Measurements from ENCODE around the gene CEMIP.
"Not testable (repeated sequence)": the region's sequence is repeated elsewhere in the genome, so short reads cannot be mapped to it uniquely, and the experiment has no call there.

The CEMIP gene

GRCh38 chr15:80957976-80958375 is 178.8 kb downstream of the CEMIP start:
- no peak for TF ChIP-seq ZNF274 (IDR thresholded peaks at IDR 0.05; ENCODE audit: low read depth, low read length)
- H3K4me3 ChIP-seq (ENCODE audit: low read length), result no peak overlapping the region

DNA sequence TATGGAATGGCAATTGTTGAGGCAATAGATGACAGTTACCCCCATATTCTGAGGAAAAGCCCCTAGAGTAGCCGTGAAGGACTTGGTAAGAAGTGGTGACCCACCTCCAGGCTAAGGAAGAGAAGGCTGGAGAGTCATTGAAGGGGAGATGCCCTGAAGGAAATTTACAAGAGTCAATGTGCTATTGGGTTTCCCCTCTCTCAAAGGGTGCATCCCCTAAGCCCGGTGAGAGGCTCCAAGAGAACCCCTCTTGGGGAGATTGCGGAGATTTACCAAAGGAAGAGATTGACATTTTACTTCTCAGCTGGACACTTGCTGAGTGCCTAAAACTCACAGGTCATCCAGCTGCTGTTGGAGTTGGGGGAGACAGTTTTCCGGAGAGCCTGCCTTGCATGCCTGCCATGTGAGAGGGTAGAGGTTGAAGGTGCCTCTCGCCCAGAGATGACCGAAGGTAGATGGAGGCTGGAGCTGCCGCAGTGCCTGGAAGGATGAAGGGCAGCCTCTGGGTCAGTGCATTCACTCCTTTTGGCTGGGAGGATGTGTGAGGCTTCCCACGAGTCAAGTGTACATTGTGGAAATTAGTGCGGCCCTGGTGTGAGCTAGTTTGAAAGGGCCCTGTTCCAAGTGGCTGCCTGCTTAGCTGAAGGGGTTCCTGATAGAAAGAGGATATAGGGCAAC is 179.8 kb downstream of the CEMIP start:
- TF ChIP-seq ZNF274 (IDR thresholded peaks at IDR 0.05; ENCODE audit: low read depth, low read length), result no peak
- H3K4me3 ChIP-seq (ENCODE audit: low read length), result no peak overlapping the region

GRCh38 chr15:80965454-80965853 is 186.3 kb downstream of the CEMIP start:
- not testable (repeated sequence) for H3K4me3 ChIP-seq (ENCODE audit: low read length)

- H3K4me3 ChIP-seq (ENCODE audit: low read length), result no peak overlapping the region
- no peak for TF ChIP-seq ZNF274 (IDR thresholded peaks at IDR 0.05; ENCODE audit: low read depth, low read length)
These were observed 187.4 kb downstream of the CEMIP start for GRCh38 chr15:80966431-80967197.

GRCh38 chr15:80967451-80967850 is 188.3 kb downstream of the CEMIP start:
- TF ChIP-seq ZNF274 (IDR thresholded peaks at IDR 0.05; ENCODE audit: low read depth, low read length), result no peak

DNA sequence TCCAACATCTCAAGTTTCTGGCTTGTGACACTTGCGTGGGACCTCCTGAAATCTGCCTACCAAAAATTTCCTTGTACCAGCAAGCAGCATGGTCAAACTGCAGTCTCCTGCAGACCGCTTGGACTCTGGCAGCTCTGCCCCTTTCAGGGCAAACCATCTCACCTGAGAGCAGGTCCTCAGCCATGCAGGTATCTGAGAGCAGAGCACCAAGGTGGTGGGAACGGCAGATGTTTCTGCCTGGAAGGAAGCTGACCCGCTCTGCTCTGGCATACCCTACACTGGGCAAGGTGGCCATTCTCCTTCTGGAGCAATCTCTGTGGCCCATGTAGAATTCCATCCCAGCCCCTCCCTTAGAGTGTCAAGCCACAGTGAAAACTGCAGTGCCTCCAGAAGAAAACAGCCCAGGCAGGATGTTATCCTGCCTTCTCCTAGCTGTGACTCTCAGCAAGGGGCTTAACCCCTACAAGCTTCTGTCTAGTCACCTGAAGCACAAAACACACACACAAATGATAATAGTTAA is 188.9 kb downstream of the CEMIP start:
- no peak for TF ChIP-seq ZNF274 (IDR thresholded peaks at IDR 0.05; ENCODE audit: low read depth, low read length)
- no peak overlapping the region for H3K4me3 ChIP-seq (ENCODE audit: low read length)

More at GRCh38 chr15:80967451-80967850, 188.3 kb downstream of the CEMIP start:
- H3K4me3 ChIP-seq (ENCODE audit: low read length), result no peak overlapping the region

GRCh38 chr15:80969316-80969715 is 190.1 kb downstream of the CEMIP start:
- H3K4me3 ChIP-seq (ENCODE audit: low read length), result no peak overlapping the region
- TF ChIP-seq ZNF274 (IDR thresholded peaks at IDR 0.05; ENCODE audit: low read depth, low read length), result no peak

DNA sequence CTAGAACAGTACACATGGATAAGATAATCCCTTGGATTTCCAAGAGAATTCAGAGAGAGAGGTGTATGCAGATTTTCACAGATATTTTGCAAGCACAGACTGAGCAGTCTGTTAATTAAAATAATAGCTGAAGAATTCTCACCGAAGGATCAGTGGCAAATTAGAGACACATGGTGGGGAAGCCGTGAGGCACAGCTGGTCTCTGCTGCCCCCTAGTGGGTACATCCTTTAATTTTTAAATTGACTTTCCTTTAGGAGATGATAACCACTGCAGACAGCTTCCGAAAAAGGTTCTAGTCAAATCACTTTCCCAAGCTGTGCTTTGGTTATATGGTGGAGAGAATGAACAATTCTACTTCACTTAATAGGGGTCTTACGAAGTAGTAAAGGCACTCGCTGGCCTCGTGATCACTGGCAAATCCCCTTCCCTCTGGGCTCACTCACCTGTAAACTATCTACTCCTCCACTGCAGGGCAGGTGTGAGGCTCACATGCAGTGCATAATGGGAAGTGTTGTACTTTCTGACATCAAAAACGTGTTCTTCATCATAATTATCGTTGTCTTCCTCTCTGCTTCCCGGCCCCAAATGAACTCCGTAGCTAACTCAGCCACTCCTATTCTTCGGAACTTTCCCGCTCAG is 191.0 kb downstream of the CEMIP start:
- TF ChIP-seq ZNF274 (IDR thresholded peaks at IDR 0.05; ENCODE audit: low read depth, low read length), result no peak
- no peak overlapping the region for H3K4me3 ChIP-seq (ENCODE audit: low read length)

DNA sequence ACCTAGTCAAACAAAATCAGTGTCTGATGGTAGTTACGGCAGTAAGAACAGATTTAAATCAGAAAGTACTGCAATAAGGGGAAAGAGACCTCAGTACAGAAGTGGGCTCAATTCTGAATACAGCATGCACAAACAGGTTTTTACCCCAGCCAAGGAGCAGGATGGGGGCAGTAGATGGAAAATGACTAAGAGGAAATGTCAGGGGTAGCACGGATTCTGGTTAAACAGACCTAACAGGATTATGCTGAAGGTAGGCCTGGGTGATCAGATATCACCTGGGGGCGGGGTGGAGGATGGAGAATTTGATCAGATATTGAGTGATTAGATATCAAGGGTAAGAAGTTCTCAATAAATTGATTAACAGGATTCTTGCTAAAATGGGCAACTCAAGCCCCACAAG is 191.5 kb downstream of the CEMIP start:
- TF ChIP-seq ZNF274 (IDR thresholded peaks at IDR 0.05; ENCODE audit: low read depth, low read length), result no peak

GRCh38 chr15:80971143-80971542 is 192.0 kb downstream of the CEMIP start:
- TF ChIP-seq ZNF274 (IDR thresholded peaks at IDR 0.05; ENCODE audit: low read depth, low read length), result no peak

More for the DNA sequence above, 191.5 kb downstream of the CEMIP start:
- H3K4me3 ChIP-seq (ENCODE audit: low read length), result no peak overlapping the region

GRCh38 chr15:80972276-80972675 is 193.1 kb downstream of the CEMIP start:
- no peak for TF ChIP-seq ZNF274 (IDR thresholded peaks at IDR 0.05; ENCODE audit: low read depth, low read length)

More at GRCh38 chr15:80971143-80971542, 192.0 kb downstream of the CEMIP start:
- H3K4me3 ChIP-seq (ENCODE audit: low read length), result no peak overlapping the region

GRCh38 chr15:80974914-80975313 is 195.7 kb downstream of the CEMIP start:
- TF ChIP-seq ZNF274 (IDR thresholded peaks at IDR 0.05; ENCODE audit: low read depth, low read length), result no peak
- H3K4me3 ChIP-seq (ENCODE audit: low read length), result no peak overlapping the region

More at GRCh38 chr15:80972276-80972675, 193.1 kb downstream of the CEMIP start:
- H3K4me3 ChIP-seq (ENCODE audit: low read length), result no peak overlapping the region

DNA sequence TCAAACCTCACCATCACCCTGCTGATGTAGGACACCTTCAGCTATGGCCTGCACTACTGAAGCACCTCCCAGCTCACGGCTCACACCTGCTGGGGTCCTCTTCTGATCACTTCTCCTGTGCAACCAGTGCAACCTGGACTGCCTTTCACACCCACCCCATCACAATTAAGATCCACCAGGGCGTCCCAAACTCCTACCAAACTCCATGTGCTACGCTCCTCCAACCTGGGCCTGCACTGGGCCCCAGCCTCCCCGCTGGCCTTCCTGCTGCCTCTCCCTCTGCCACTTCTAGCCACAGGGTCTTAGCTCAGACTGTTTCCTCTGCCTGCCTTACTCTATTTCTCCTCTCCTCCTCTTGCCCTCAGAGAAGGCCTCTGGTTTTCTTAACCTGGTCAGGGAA is 197.7 kb downstream of the CEMIP start:
- TF ChIP-seq ZNF274 (IDR thresholded peaks at IDR 0.05; ENCODE audit: low read depth, low read length), result no peak
- H3K4me3 ChIP-seq (ENCODE audit: low read length), result no peak overlapping the region

DNA sequence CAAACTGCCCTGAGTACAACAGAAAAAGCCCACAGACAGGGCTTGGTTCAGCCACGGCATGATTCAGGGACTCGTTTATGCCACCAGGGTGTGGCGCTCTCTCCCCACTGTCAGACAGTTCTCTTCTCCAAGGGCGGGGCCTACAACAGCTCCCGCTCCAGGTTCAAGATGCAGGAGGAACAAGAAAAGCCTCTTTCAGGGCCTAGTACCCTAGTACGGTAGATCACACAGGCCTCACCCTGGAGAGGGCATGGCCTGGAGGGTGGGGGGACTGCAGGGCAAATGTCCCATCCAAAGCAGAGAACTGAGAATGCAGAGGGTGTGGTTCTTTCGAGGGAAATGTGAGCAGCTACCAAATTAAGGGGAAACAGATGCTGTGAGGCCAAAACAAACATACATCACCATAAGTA is 198.5 kb downstream of the CEMIP start:
- H3K4me3 ChIP-seq (ENCODE audit: low read length), result no peak overlapping the region
- TF ChIP-seq ZNF274 (IDR thresholded peaks at IDR 0.05; ENCODE audit: low read depth, low read length), result no peak

Measured in GM08714 (cell line).